WTC11 (cell line): ENCODE results near the gene ZFAND3.

Experiments used
- ARID4B ChIP-seq: sonication (generic); formaldehyde crosslinking; IDR thresholded peaks from 2 replicates; pipeline ENCODE4 v1.8.0; 2023; ENCODE audit warnings: missing genetic modification reagents, mild to moderate bottlenecking, borderline replicate concordance
- CTCF ChIP-seq: fragments of 200-600 bp; IDR thresholded peaks from 2 replicates; pipeline ENCODE4 v1.8.0; 2022; ENCODE audit warnings: antibody characterized with exemption
- IRF1 ChIP-seq: sonication (generic); formaldehyde crosslinking; IDR thresholded peaks from 2 replicates; pipeline ENCODE4 v1.8.0; 2023; ENCODE audit warnings: missing genetic modification reagents
- IRF2 ChIP-seq: sonication (generic); formaldehyde crosslinking; IDR thresholded peaks from 2 replicates; pipeline ENCODE4 v1.8.0; 2022; ENCODE audit warnings: low read depth, missing genetic modification reagents, borderline replicate concordance
- NR2C2 ChIP-seq: sonication (generic); formaldehyde crosslinking; IDR thresholded peaks from 2 replicates; pipeline ENCODE4 v1.8.0; 2022; ENCODE audit warnings: mild to moderate bottlenecking, missing genetic modification reagents
- ZNF121 ChIP-seq: sonication (generic); formaldehyde crosslinking; IDR thresholded peaks from 2 replicates; pipeline ENCODE4 v1.8.0; 2023; ENCODE audit warnings: missing genetic modification reagents
- TF ChIP-seq, protein P1 (sequence below): sonication (generic); formaldehyde crosslinking; IDR thresholded peaks from 2 replicates; pipeline ENCODE4 v1.8.0; 2022; ENCODE audit warnings: mild to moderate bottlenecking, missing genetic modification reagents
- TF ChIP-seq, protein P2 (sequence below): sonication (generic); formaldehyde crosslinking; IDR thresholded peaks from 2 replicates; pipeline ENCODE4 v1.8.0; 2022; ENCODE audit warnings: missing genetic modification reagents

DNA sequence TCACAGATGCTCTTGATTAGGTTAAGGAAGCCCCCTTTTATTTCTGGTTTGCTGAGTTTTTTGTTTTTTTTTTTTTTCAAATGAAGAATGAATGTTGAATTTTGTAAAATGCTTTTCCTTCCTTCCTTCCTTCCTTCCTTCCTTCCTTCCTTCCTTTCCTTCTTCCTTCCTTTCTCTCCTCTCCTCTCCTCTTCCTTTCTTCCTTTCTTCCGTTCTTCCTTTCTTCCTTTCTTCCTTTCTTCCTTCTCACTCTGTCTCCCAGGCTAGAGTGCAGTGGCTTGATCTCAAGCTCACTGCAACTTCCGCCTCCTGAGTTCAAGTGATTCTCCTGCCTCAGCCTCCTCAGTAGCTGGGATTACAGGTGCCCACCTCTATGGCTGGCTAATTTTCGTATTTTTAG is 158.2 kb downstream of the ZFAND3 start:
- TF ChIP-seq, protein P1, sequence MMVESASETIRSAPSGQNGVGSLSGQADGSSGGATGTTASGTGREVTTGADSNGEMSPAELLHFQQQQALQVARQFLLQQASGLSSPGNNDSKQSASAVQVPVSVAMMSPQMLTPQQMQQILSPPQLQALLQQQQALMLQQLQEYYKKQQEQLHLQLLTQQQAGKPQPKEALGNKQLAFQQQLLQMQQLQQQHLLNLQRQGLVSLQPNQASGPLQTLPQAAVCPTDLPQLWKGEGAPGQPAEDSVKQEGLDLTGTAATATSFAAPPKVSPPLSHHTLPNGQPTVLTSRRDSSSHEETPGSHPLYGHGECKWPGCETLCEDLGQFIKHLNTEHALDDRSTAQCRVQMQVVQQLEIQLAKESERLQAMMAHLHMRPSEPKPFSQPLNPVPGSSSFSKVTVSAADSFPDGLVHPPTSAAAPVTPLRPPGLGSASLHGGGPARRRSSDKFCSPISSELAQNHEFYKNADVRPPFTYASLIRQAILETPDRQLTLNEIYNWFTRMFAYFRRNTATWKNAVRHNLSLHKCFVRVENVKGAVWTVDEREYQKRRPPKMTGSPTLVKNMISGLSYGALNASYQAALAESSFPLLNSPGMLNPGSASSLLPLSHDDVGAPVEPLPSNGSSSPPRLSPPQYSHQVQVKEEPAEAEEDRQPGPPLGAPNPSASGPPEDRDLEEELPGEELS (CRISPR knock-in tag) = no peak
- TF ChIP-seq ZNF121 (CRISPR knock-in tag) (no peak), CTCF (no peak), NR2C2 (CRISPR knock-in tag) (no peak), ARID4B (no peak), IRF1 (CRISPR knock-in tag) (no peak), IRF2 (no peak)
- TF ChIP-seq, protein P2, sequence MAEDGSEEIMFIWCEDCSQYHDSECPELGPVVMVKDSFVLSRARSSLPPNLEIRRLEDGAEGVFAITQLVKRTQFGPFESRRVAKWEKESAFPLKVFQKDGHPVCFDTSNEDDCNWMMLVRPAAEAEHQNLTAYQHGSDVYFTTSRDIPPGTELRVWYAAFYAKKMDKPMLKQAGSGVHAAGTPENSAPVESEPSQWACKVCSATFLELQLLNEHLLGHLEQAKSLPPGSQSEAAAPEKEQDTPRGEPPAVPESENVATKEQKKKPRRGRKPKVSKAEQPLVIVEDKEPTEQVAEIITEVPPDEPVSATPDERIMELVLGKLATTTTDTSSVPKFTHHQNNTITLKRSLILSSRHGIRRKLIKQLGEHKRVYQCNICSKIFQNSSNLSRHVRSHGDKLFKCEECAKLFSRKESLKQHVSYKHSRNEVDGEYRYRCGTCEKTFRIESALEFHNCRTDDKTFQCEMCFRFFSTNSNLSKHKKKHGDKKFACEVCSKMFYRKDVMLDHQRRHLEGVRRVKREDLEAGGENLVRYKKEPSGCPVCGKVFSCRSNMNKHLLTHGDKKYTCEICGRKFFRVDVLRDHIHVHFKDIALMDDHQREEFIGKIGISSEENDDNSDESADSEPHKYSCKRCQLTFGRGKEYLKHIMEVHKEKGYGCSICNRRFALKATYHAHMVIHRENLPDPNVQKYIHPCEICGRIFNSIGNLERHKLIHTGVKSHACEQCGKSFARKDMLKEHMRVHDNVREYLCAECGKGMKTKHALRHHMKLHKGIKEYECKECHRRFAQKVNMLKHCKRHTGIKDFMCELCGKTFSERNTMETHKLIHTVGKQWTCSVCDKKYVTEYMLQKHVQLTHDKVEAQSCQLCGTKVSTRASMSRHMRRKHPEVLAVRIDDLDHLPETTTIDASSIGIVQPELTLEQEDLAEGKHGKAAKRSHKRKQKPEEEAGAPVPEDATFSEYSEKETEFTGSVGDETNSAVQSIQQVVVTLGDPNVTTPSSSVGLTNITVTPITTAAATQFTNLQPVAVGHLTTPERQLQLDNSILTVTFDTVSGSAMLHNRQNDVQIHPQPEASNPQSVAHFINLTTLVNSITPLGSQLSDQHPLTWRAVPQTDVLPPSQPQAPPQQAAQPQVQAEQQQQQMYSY (CRISPR knock-in tag) = no peak
